HCEC 1CT (cell line): ENCODE data around the gene ZNF687.

Experiments
- DNase-seq: peaks from one replicate; pipeline ENCODE4 v3.0.0-alpha.2; 2017

The ZNF687 gene

DNA sequence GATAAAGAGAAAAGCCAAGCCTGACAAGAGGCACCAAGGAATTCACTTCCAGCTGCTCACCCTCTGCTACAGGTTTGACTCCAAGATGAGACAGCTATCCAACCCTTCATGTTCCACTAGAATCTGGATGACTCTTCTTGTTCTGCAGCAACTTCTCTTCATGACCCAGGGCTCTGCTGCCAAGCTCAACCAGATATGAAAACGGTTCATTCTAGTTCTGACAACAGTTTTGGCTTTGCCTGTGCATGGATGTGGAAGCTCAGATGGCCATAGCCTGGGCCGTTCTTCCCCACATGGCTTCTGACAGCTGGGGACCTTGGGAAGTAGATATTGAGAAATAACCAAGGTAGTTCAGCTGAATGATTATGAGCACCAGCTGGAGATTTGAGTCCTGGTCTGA lies 31.4 kb downstream of the ZNF687 start:
- no peak for DNase-seq

DNA sequence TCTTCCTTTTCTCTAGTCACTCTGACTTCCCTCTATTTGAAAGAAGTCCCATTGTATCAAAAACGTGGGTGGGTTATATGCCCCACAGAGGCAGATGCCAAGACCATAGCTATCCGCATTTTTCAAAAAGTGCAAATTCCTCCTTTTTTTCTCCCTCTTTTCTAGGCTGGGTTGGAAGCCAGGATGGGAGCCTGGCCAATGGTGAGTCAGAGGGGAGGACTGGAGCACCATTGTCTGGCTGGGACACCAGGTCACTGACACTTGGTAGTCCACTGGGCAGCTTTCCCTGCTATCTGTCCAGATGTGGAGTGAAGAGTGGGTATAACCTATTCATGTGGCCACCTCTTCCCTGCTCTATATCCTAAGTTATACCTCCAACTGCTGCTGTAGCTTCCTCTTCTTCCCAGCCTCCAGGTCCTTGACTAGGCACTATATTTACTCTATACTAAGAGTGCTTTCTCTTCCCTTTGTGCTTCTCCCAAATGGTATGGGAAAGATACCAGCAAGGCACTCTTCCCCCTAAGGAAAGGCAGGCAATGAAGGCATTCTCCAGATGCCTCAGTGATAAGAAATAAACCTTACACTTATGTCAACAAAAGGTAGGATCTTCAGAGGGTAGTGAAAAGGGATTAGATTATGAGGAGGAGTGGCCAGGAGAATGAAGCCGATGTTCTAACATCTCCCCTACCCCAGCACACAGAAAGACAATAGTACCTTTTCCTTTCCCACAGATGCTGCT lies 32.2 kb downstream of the ZNF687 start:
- peak; percentile 74 for DNase-seq

DNA sequence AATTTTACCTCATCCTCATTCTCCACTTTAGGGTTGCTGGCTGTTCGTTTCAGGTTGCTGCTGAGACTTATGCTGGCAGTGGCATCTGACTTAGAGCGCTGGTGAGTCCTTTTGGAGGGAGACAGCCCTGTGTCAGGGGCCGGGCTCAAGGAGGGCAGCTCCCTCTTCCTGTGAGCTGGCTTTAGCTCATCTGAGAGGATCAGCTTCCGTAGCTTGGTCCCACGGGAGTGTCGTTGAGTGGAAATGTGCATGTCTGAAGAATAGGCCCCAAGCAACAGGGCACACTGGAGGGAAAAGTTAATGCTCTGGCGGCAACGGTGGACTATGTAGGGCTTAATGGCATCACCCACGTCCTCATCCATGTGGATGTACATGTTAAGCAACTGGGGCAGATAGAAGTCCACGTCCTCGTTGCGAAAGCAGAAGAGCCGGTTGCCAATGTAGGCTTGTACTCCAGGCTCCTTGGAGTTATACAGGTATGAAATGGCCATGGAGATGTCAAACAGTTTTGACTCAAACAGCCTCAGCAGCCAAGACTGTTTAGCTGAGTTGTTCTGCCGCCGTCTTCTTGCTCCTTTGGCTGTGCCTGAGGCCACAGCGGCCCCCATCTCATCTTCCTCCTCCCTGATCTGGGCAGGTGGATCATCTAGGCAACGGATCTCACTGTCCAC lies 33.6 kb downstream of the ZNF687 start:
- no peak for DNase-seq

DNA sequence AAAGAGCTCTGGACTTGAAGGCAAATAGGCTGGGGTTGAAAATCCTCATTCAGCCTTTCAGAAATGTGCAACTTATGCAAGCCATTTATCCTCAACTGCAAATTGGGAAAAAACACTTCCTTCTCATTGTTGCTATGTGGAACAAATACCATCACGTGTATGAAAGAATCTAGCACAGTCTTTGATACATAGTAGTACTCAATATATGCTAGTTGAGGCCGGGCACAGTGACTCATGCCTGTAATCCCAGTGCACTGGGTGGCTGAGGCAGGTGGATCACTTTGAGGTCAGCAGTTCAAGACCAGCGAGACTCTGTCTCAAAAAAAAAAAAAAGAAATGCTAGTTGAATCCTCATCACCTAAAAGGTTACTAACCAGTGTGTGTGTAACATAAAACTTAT lies 36.9 kb downstream of the ZNF687 start:
- no peak for DNase-seq

DNA sequence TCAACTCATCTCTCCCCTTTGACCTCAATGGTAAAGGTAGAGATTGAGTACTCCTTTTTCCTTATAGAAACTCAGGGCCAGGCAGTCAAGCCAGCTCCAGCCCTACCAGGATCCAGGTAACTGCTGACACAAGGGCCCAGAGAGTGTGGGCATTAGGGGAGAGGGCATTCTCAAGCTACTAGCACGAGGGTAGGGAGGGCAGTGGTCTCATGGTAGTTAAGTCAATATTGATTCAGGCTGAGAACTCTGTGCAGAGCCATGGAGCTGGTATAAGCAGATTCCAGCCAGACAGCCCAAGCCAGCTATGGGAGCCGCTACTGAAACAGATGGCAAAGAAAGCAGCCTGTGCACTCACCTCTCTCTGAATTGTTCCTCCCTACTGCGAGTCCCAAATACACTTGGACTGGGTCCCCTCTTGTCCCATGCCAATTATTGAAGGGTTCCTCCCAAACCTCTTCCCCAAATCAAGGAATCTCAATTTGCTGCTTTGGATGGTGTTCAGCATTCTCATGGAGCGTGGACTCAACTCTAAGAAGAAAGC lies 42.4 kb downstream of the ZNF687 start:
- DNase-seq = no peak

DNA sequence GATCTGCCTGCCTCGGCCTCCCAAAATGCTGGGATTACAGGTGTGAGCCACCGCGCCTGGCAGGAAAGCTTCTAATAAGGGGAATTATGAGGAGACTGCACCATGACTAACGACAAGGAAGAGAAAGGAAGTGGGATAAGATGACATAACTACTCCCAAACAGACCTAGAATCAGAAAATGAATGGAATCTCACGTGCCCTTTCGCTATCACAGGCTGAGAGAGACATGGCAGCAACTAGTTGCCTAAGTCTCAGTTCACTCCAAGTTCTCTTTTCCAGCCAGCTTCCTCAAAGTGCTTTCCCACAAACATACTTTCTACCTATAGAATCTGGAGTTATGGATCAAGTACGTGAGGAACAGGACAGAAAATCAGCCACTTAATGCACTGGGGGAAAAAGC lies 43.1 kb downstream of the ZNF687 start:
- no peak for DNase-seq

DNA sequence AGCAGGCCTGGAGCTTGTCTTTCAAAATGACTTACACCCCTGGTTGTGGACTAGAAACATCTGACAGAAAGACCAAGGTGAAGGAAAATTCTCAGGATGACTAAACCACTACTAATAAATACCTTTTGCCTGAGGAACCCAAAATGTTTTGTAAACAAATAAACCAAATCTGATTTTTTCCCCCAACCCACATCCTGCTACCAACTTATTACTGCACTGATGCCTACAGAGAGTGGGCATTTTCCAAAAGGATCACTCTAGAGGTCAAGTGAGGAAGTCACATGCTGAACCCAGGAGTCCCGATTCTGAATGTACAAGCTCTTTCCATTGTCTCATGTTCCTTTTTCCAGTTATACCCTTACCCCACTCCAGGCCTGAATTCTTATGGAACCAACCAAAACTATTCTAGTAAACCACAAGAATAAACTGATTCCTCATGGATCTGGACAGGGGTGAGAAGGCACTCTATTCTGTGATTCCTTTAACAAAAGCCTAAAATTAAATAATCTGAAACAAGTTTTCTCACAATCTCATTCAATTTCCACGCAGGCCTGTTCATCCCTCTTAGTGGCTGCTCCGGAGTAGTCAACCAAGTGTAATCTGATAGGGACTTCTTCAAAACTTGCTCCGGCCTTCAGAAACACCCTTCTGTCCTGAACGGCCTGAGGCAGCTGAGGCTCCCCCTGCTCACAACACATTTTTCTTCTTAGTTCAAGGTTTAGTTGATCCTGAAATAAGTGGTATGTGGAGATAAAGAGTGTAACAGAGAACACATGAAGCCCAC lies 43.7 kb downstream of the ZNF687 start:
- DNase-seq = peak; percentile 43

DNA sequence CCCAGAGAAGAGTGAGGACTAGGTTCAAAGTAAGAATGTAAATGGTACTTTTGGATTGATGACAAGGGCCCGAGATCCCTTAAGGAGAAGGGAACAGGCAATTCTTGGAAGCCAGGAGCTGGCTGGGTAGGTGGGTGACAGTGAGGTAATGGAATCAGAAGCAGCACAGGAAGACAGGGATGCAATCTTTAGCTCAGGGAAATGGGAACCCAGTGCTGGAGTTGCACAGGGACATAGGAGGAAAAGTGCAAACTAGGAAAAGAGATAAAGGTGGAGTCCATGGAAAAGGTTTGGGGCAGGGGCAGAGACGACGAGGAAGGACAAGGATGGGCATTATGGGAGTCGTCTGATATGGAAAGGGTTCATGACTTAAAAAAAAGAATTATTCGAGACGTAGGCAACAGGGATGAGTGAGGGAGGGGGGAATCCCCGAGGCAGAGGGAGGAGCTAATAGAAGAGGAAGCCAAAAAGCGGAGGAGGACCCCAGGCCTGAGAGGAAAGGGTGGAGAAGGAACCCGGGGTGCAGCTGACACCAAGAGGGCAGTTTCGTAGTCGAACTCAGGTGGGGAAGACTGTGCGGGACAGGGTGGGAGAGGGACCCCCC lies 44.6 kb downstream of the ZNF687 start:
- peak; percentile 43 for DNase-seq

DNA sequence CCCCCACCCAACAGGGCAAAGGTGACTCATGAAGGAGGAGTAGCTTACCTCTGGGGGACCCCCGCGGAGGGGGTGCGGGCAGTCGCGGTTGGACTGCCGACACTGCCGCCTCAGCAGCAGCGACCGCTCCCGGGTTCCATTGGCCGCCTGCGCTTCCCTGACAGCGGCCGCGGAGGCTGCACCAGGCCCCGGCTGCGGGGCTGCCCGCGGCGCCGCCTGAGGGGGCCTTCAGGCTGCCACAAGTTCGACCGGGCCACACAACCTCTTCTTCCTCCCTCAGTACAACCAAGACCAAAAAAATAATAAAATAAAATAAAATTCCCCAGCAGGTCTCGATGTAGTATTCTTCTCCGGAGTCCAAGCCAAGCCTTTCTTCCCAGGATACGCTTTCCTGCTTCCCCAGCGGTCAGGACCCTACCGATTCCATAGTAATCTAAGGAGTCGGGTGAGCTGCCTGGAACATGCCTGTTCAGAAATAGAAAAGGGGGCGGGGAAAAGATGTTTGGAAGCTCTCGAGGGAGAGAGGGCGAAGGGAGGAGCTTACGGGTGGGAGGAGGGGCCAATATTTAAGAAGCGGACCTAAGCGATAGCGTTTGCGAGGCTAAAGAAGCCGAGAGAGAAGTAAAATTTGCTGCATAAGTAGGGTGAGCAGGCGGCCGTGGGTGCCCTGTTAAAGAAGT lies 45.3 kb downstream of the ZNF687 start, which contains the start of gene PI4KB:
TSS of gene PI4KB (minus strand) at position 194 of the 680 bp plus-strand sequence. CDS start 10,935 bp downstream, outside the sequence.
- DNase-seq = peak; percentile 98

DNA sequence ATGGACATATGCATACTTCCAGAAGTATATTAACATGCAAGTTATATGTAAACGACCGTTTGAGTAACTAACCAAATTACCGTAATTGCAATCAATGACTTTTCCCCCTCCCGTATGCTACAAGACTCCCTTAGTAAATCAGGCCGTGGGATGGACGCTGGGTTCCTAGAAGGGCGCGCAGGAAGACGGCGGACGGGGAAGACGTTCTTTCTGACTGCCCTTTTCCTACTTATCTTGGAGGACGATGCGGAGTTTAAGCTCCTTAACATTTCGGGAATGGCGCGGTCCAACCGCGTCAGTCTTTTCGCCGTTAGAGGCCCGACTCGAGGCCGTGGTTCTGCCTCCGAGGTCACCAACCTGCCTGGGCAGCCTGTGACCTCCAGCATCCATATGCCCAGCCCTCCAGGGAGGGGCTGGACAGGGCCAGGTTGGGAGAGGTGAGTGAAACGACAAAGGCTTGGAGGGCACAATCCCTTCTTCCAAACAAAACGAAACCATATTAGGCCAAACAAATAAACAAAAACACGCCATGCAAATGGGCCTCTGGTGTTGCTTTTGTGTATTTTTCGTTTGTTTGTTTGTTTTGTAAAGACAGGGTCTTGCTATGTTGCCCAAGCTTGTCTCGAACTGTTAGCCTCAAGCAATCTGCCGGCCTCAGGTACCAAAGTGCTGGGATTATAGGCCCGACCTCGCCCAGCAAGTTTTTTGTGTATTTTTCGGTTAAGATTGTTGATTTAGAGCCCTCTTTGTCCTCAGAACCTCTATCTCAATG lies 46.0 kb downstream of the ZNF687 start:
- DNase-seq = peak; percentile 33

DNA sequence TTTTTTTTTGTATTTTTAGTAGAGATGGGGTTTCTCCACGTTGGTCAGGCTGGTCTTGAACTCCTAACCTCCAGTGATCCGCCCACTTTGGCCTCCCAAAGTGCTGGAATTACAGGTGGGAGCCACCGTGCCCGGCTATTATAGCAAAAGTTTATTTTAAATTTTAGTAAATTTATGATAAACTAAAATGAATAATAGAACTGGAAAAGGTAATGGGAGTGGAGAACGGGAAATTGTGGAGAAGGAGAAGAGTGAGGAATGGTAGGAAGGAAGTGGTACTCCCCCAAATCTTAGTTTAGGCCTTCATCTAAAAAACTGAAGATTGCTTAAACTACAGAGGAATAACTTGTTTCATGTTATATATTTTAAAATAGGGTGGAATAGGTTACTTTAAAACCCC lies 52.7 kb downstream of the ZNF687 start:
- DNase-seq = no peak

DNA sequence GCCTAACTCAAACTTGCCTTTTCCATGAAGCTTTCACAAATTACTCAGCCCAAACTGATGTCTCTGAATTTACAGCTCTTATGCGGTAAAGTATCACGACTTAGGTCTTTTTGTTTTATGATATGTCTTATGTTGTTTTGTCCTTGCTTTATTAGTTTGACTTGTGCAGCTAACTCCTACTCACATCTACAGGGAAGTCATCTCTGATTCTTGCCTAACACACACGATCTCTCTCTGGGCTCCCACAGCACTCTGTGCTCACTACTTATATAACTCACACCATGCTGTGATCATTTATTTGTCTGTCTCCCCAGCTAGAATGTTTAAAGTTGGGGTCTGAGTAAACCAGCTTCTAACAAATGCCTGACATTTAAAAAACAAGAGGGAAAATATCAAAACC lies 54.5 kb downstream of the ZNF687 start:
- no peak for DNase-seq

DNA sequence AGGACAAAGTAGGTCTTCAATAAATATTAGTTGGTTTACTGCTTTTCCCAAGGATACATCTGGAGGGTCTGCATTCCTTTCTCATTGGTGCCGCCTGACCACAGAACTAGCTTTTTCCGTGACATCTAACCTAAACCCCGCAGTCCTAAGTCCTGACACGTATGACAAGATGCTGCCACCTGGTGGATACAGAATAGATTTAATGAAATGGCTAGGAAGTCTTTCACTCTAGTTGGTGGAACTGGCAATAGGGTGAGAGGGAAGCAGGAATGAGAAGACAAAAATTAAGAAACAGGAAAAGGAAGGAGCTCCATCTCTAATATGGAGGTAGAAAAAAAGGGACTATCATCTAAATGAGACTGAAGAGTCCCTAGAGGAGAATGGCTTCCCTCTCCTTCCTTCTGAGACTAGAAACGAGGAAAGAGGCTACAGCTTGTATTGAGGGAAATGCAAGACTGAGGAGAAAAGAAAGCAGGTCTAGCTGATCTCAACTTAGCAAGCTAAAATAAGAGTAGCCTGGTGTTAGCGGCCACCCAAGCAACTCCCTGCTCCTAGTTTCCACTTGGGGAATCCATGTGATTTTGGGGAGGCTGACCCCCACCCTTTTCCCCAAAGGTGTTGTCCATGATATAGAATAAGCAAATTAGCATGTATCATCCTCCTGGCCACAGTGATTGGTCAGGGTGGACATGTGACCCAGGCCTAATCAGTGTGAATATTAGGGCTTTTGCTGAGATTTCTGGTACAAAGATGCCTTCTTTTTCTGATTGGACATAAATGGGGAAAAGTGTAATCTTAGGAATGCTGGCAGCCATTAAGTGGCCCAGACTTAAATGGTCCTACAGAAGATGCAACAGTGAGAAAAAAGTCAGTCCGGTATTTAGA lies 59.0 kb downstream of the ZNF687 start:
- peak; percentile 86 for DNase-seq
